GM12891 (cell line): ENCODE measurements around the gene SMO.

Experiments used
- PAX5 ChIP-seq: IDR thresholded peaks from 2 replicates; pipeline ENCODE4 v1.6.1; 2011; ENCODE audit warnings: low read length, moderate library complexity, mild to moderate bottlenecking; ENCODE audit not compliant: insufficient read depth, severe bottlenecking
- POLR2A ChIP-seq: IDR thresholded peaks from 2 replicates; pipeline ENCODE4 v1.6.1; 2011; ENCODE audit warnings: low read depth, low read length, control low read depth
- POLR2AphosphoS5 ChIP-seq: IDR thresholded peaks from 2 replicates; pipeline ENCODE4 v1.6.1; 2011; ENCODE audit warnings: low read depth, low read length, control low read depth
- POU2F2 ChIP-seq: IDR thresholded peaks from 2 replicates; pipeline ENCODE4 v1.6.1; 2011; ENCODE audit warnings: low read depth, mild to moderate bottlenecking, control low read depth, low read length, moderate library complexity
- SPI1 ChIP-seq: IDR thresholded peaks from 2 replicates; pipeline ENCODE4 v1.6.1; 2011; ENCODE audit warnings: low read depth, low read length, control low read depth
- TAF1 ChIP-seq: IDR thresholded peaks from 2 replicates; pipeline ENCODE4 v1.6.1; 2011; ENCODE audit warnings: low read depth, low read length, control low read depth

- TF ChIP-seq TAF1 = no peak
- no peak for TF ChIP-seq POLR2A
- TF ChIP-seq PAX5 = no peak
- TF ChIP-seq POLR2AphosphoS5 = no peak
- no peak for TF ChIP-seq SPI1
- no peak for TF ChIP-seq POU2F2
These were observed 37.6 kb downstream of the SMO start for GRCh38 chr7:129225931-129226572.
